ENCODE measurements around the gene EXOC6B. TPM values are rescaled to one million over a fixed set of nuclear protein-coding genes. Genes with fewer than 3 reads are reported as not detected.

Gene EXOC6B
- total and polyA plus RNA-seq, 3 donors from 2014 or later, result 27.7 to 45.2 (median 31.7) TPM

- TF ChIP-seq, protein P1, sequence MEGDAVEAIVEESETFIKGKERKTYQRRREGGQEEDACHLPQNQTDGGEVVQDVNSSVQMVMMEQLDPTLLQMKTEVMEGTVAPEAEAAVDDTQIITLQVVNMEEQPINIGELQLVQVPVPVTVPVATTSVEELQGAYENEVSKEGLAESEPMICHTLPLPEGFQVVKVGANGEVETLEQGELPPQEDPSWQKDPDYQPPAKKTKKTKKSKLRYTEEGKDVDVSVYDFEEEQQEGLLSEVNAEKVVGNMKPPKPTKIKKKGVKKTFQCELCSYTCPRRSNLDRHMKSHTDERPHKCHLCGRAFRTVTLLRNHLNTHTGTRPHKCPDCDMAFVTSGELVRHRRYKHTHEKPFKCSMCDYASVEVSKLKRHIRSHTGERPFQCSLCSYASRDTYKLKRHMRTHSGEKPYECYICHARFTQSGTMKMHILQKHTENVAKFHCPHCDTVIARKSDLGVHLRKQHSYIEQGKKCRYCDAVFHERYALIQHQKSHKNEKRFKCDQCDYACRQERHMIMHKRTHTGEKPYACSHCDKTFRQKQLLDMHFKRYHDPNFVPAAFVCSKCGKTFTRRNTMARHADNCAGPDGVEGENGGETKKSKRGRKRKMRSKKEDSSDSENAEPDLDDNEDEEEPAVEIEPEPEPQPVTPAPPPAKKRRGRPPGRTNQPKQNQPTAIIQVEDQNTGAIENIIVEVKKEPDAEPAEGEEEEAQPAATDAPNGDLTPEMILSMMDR (IDR thresholded peaks at IDR 0.05), result no peak
- no peak for TF ChIP-seq POLR2A (IDR thresholded peaks at IDR 0.05)
- H3K36me3 ChIP-seq (ENCODE audit: low read depth, missing control alignments), result no peaks in the 10 kb centered on the region
- no peak overlapping the region for H3K4me3 ChIP-seq
- H3K27ac ChIP-seq, result no peak overlapping the region
- H3K9me3 ChIP-seq, result no peaks in the 10 kb centered on the region
- no peaks in the 10 kb centered on the region for H3K4me1 ChIP-seq
- intact Hi-C loops (cut with DNase I; ENCODE audit: low total_unique reads), result no loop called here
- 94 to 99% methylated on average over 3 of the region's 3 CpGs for WGBS, 2 donors
- no peaks in the 10 kb centered on the region for H3K27me3 ChIP-seq
- no peak for DNase-seq
Measured at GRCh38 chr2:72513011-72513410, 312.8 kb downstream of the EXOC6B start.

DNA sequence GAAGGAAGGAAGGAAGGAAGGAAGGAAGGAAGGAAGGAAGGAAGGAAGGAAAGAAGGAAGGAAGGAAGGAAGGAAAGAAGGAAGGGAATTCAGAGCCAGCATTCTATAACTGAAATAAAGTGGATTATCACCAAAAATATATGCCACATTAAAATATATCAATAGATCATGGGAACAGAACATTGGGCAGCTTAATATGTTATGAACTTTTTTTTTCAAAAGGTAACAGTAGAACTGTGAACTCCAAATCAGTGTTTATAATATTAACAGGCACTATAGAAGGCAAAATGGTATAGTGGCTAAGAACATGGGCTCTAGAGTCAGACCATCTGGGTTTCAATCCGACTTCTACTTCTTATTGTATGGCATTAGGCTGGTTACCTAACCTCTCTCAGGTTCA is 313.5 kb downstream of the EXOC6B start:
- intact Hi-C loops (cut with DNase I; ENCODE audit: low total_unique reads), result no loop called here
- Histone ChIP-seq H3K27ac (no peak overlapping the region), H3K9me3 (no peaks in the 10 kb centered on the region), H3K4me3 (no peak overlapping the region), H3K36me3 (ENCODE audit: low read depth, missing control alignments) (no peaks in the 10 kb centered on the region), H3K4me1 (no peaks in the 10 kb centered on the region), H3K27me3 (no peaks in the 10 kb centered on the region)
- DNase-seq, result no peak
- TF ChIP-seq, protein P1 (IDR thresholded peaks at IDR 0.05), result no peak
- no peak for TF ChIP-seq POLR2A (IDR thresholded peaks at IDR 0.05)
- WGBS, 2 donors, result 96 to 97% methylated on average over 1 of the region's 1 CpG

GRCh38 chr2:72511906-72512305 is 313.9 kb downstream of the EXOC6B start:
- Histone ChIP-seq H3K9me3 (no peaks in the 10 kb centered on the region), H3K27ac (no peak overlapping the region), H3K4me1 (no peaks in the 10 kb centered on the region), H3K4me3 (no peak overlapping the region), H3K36me3 (ENCODE audit: low read depth, missing control alignments) (no peaks in the 10 kb centered on the region), H3K27me3 (no peaks in the 10 kb centered on the region)
- DNase-seq, result no peak
- intact Hi-C loops (cut with DNase I; ENCODE audit: low total_unique reads), result no loop called here
- 95 to 100% methylated on average over 1 of the region's 1 CpG for WGBS, 2 donors
- TF ChIP-seq, protein P1 (IDR thresholded peaks at IDR 0.05), result no peak
- no peak for TF ChIP-seq POLR2A (IDR thresholded peaks at IDR 0.05)

DNA sequence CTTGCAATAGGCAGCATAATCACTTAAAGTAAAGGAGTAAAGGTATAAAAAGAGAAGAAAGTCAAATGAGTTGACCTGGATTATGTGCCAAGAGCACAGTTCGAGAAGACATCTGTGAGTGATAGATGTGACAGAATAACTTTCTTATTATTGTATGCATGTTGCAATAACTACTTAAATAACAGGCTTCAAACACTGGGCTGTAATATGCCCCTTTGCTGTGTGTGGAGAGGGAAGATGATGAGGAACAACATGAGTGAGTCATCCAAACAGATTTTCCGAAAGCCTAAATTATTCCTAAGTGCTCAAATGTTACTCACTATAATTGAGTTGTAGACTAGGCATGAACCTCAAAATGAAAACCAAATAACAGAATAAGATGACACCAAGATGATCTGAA is 328.1 kb downstream of the EXOC6B start:
- no peak overlapping the region for H3K4me3 ChIP-seq
- DNase-seq, result no peak
- intact Hi-C loops (cut with DNase I; ENCODE audit: low total_unique reads), result no loop called here

GRCh38 chr2:72496479-72496878 is 329.4 kb downstream of the EXOC6B start:
- H3K9me3 ChIP-seq, result no peaks in the 10 kb centered on the region
- intact Hi-C loops (cut with DNase I; ENCODE audit: low total_unique reads), result no loop called here
- no peaks in the 10 kb centered on the region for H3K27me3 ChIP-seq
- H3K4me1 ChIP-seq, result no peaks in the 10 kb centered on the region
- H3K27ac ChIP-seq, result no peak overlapping the region
- TF ChIP-seq, protein P1 (IDR thresholded peaks at IDR 0.05), result no peak
- TF ChIP-seq POLR2A (IDR thresholded peaks at IDR 0.05), result no peak
- DNase-seq, result no peak
- H3K36me3 ChIP-seq (ENCODE audit: low read depth, missing control alignments), result no peaks in the 10 kb centered on the region
- H3K4me3 ChIP-seq, result no peak overlapping the region

More for the DNA sequence above, 328.1 kb downstream of the EXOC6B start:
- no peak for TF ChIP-seq POLR2A (IDR thresholded peaks at IDR 0.05)
- TF ChIP-seq, protein P1 (IDR thresholded peaks at IDR 0.05), result no peak
- Histone ChIP-seq H3K27ac (no peak overlapping the region), H3K9me3 (no peaks in the 10 kb centered on the region), H3K36me3 (ENCODE audit: low read depth, missing control alignments) (no peaks in the 10 kb centered on the region), H3K4me1 (no peaks in the 10 kb centered on the region), H3K27me3 (no peaks in the 10 kb centered on the region)
- WGBS, 2 donors, result 86 to 100% methylated on average over 2 of the region's 2 CpGs
